IPS-18a (cell line): ENCODE measurements around the gene KRTAP5-1.

Experiments
- H3K27ac ChIP-seq: one replicate; pipeline ENCODE4 v1.5.1; 2013; ENCODE audit warnings: low read length
- H3K27me3 ChIP-seq: one replicate; pipeline ENCODE4 v1.6.1; 2013; ENCODE audit warnings: mild to moderate bottlenecking, low read length; ENCODE audit not compliant: control insufficient read depth, insufficient read depth
- H3K36me3 ChIP-seq: one replicate; pipeline ENCODE4 v1.6.1; 2013; ENCODE audit warnings: low read depth, low read length; ENCODE audit not compliant: control insufficient read depth
- H3K4me1 ChIP-seq: one replicate; pipeline ENCODE4 v1.6.1; 2013; ENCODE audit warnings: low read depth, low read length; ENCODE audit not compliant: control insufficient read depth
- H3K4me3 ChIP-seq: one replicate; pipeline ENCODE4 v1.5.1; 2013; ENCODE audit warnings: low read length
- H3K9ac ChIP-seq: one replicate; pipeline ENCODE4 v1.6.1; 2013; ENCODE audit warnings: mild to moderate bottlenecking, low read length, moderate library complexity
- H3K9me3 ChIP-seq: one replicate; pipeline ENCODE4 v1.6.1; 2013; ENCODE audit warnings: low read depth, low read length; ENCODE audit not compliant: control insufficient read depth

KRTAP5-1 gene

GRCh38 chr11:1563149-1563638 is 21.9 kb downstream of the KRTAP5-1 start:
- no peak overlapping the region for H3K9ac ChIP-seq
- H3K4me1 ChIP-seq: peaks cover 27% of the 10 kb centered on the region
- H3K9me3 ChIP-seq: no peaks in the 10 kb centered on the region
- H3K4me3 ChIP-seq: no peak overlapping the region
- H3K36me3 ChIP-seq: no peaks in the 10 kb centered on the region
- H3K27me3 ChIP-seq: peaks cover 15% of the 10 kb centered on the region
- no peak overlapping the region for H3K27ac ChIP-seq

GRCh38 chr11:1562469-1563148 is 22.5 kb downstream of the KRTAP5-1 start:
- no peak overlapping the region for H3K4me3 ChIP-seq
- peaks cover 21% of the 10 kb centered on the region for H3K4me1 ChIP-seq
- no peaks in the 10 kb centered on the region for H3K36me3 ChIP-seq
- no peaks in the 10 kb centered on the region for H3K9me3 ChIP-seq
- no peak overlapping the region for H3K9ac ChIP-seq
- H3K27ac ChIP-seq: no peak overlapping the region
- peaks cover 20% of the 10 kb centered on the region for H3K27me3 ChIP-seq

- Histone ChIP-seq H3K9ac (no peak overlapping the region), H3K36me3 (no peaks in the 10 kb centered on the region), H3K4me1 (peaks cover 18% of the 10 kb centered on the region), H3K4me3 (no peak overlapping the region), H3K9me3 (no peaks in the 10 kb centered on the region), H3K27me3 (peaks cover 26% of the 10 kb centered on the region), H3K27ac (no peak overlapping the region)
Observed at GRCh38 chr11:1561955-1562354, 23.1 kb downstream of the KRTAP5-1 start.

- peaks cover 18% of the 10 kb centered on the region for H3K4me1 ChIP-seq
- H3K27me3 ChIP-seq: peaks cover 30% of the 10 kb centered on the region
- no peak overlapping the region for H3K27ac ChIP-seq
- no peak overlapping the region for H3K4me3 ChIP-seq
- no peak overlapping the region for H3K9ac ChIP-seq
- no peaks in the 10 kb centered on the region for H3K36me3 ChIP-seq
- H3K9me3 ChIP-seq: no peaks in the 10 kb centered on the region
Observed at GRCh38 chr11:1561266-1561665, 23.8 kb downstream of the KRTAP5-1 start.

GRCh38 chr11:1560649-1561251 is 24.3 kb downstream of the KRTAP5-1 start:
- H3K4me1 ChIP-seq: peaks cover 19% of the 10 kb centered on the region
- no peak overlapping the region for H3K4me3 ChIP-seq
- H3K27me3 ChIP-seq: peaks cover 35% of the 10 kb centered on the region
- no peaks in the 10 kb centered on the region for H3K36me3 ChIP-seq
- H3K9ac ChIP-seq: no peak overlapping the region
- H3K27ac ChIP-seq: no peak overlapping the region
- no peaks in the 10 kb centered on the region for H3K9me3 ChIP-seq

GRCh38 chr11:1560002-1560648 is 25.0 kb downstream of the KRTAP5-1 start:
- H3K4me3 ChIP-seq: no peak overlapping the region
- no peaks in the 10 kb centered on the region for H3K36me3 ChIP-seq
- H3K27ac ChIP-seq: no peak overlapping the region
- peaks cover 42% of the 10 kb centered on the region for H3K27me3 ChIP-seq
- no peaks in the 10 kb centered on the region for H3K9me3 ChIP-seq
- H3K9ac ChIP-seq: no peak overlapping the region
- peaks cover 22% of the 10 kb centered on the region for H3K4me1 ChIP-seq

GRCh38 chr11:1559111-1559951 is 25.8 kb downstream of the KRTAP5-1 start:
- no peaks in the 10 kb centered on the region for H3K9me3 ChIP-seq
- H3K9ac ChIP-seq: no peak overlapping the region
- peaks cover 45% of the 10 kb centered on the region for H3K27me3 ChIP-seq
- H3K4me1 ChIP-seq: peaks cover 16% of the 10 kb centered on the region
- H3K27ac ChIP-seq: no peak overlapping the region
- H3K36me3 ChIP-seq: no peaks in the 10 kb centered on the region
- H3K4me3 ChIP-seq: no peak overlapping the region

- Histone ChIP-seq H3K4me1 (peaks cover 13% of the 10 kb centered on the region), H3K9ac (no peak overlapping the region), H3K4me3 (no peak overlapping the region), H3K9me3 (no peaks in the 10 kb centered on the region), H3K27me3 (peaks cover 48% of the 10 kb centered on the region), H3K36me3 (no peaks in the 10 kb centered on the region), H3K27ac (no peak overlapping the region)
Observed at GRCh38 chr11:1558775-1559110, 26.3 kb downstream of the KRTAP5-1 start.

GRCh38 chr11:1557904-1558774 is 26.9 kb downstream of the KRTAP5-1 start:
- H3K27ac ChIP-seq: no peak overlapping the region
- H3K9ac ChIP-seq: no peak overlapping the region
- H3K4me1 ChIP-seq: peaks cover 13% of the 10 kb centered on the region
- no peaks in the 10 kb centered on the region for H3K9me3 ChIP-seq
- no peaks in the 10 kb centered on the region for H3K36me3 ChIP-seq
- H3K4me3 ChIP-seq: no peak overlapping the region
- H3K27me3 ChIP-seq: peaks cover 54% of the 10 kb centered on the region

GRCh38 chr11:1557051-1557884 is 27.8 kb downstream of the KRTAP5-1 start:
- Histone ChIP-seq H3K4me1 (peaks cover 13% of the 10 kb centered on the region), H3K9ac (no peak overlapping the region), H3K4me3 (no peak overlapping the region), H3K36me3 (no peaks in the 10 kb centered on the region), H3K27me3 (peaks cover 60% of the 10 kb centered on the region), H3K27ac (no peak overlapping the region), H3K9me3 (no peaks in the 10 kb centered on the region)
